DND-41 (cell line): ENCODE data around the gene IL20RA.

ENCODE experiments used
- EZH2 ChIP-seq: IDR thresholded peaks from 3 replicates; pipeline ENCODE4 v1.6.1; 2012; ENCODE audit warnings: borderline replicate concordance, low read depth, mild to moderate bottlenecking, moderate library complexity, low read length, inconsistent platforms; ENCODE audit not compliant: severe bottlenecking
- TF ChIP-seq, protein P1 (sequence below): IDR thresholded peaks from 2 replicates; pipeline ENCODE4 v1.5.1; 2012; ENCODE audit warnings: borderline replicate concordance, low read length, moderate library complexity, mild to moderate bottlenecking; ENCODE audit not compliant: poor library complexity, severe bottlenecking; ENCODE audit errors: extremely low read depth

DNA sequence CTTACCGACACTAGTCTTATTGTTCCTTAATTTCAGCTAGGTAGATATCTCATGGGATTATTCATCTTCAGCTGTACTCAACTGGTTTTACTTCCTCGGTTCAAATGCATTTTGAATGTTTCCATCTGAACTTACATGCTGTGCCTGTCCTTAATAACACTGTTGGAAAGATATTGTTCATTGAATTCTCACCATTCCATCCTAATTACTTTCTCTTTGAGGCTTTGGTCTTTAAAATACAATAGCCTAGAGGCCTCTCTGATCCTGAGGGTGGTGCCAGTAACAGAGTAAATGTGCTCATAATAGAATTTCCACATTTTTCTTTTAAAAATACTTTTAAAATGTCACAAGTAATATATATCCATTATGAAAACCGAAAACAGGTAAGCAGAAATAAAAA, 54.0 kb downstream of the IL20RA start:
- TF ChIP-seq, protein P1, sequence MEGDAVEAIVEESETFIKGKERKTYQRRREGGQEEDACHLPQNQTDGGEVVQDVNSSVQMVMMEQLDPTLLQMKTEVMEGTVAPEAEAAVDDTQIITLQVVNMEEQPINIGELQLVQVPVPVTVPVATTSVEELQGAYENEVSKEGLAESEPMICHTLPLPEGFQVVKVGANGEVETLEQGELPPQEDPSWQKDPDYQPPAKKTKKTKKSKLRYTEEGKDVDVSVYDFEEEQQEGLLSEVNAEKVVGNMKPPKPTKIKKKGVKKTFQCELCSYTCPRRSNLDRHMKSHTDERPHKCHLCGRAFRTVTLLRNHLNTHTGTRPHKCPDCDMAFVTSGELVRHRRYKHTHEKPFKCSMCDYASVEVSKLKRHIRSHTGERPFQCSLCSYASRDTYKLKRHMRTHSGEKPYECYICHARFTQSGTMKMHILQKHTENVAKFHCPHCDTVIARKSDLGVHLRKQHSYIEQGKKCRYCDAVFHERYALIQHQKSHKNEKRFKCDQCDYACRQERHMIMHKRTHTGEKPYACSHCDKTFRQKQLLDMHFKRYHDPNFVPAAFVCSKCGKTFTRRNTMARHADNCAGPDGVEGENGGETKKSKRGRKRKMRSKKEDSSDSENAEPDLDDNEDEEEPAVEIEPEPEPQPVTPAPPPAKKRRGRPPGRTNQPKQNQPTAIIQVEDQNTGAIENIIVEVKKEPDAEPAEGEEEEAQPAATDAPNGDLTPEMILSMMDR = no peak
- TF ChIP-seq EZH2 = no peak
